SIG-M5 (cell line): ENCODE results near the gene DNAH10.

ENCODE experiments used
- DNase-seq: peaks from one replicate; lab custom pipeline; 2025; lab: John Stamatoyannopoulos, UW

Gene DNAH10

GRCh38 chr12:123790905-123791467 is 28.9 kb downstream of the DNAH10 start:
- no peak for DNase-seq

GRCh38 chr12:123794027-123794426 is 31.9 kb downstream of the DNAH10 start:
- no peak for DNase-seq

- DNase-seq = no peak
Observed at GRCh38 chr12:123798518-123798917, 36.4 kb downstream of the DNAH10 start.

GRCh38 chr12:123799227-123799626 is 37.1 kb downstream of the DNAH10 start:
- no peak for DNase-seq

- DNase-seq = no peak
Observed at GRCh38 chr12:123801573-123802178, 39.6 kb downstream of the DNAH10 start.

GRCh38 chr12:123805173-123805572 is 43.1 kb downstream of the DNAH10 start:
- DNase-seq = no peak

GRCh38 chr12:123807002-123807401 is 44.9 kb downstream of the DNAH10 start:
- DNase-seq = no peak

- no peak for DNase-seq
Observed at GRCh38 chr12:123807670-123808069, 45.6 kb downstream of the DNAH10 start.

GRCh38 chr12:123808167-123808566 is 46.1 kb downstream of the DNAH10 start:
- no peak for DNase-seq

GRCh38 chr12:123813349-123813748 is 51.2 kb downstream of the DNAH10 start:
- no peak for DNase-seq

GRCh38 chr12:123815968-123816367 is 53.9 kb downstream of the DNAH10 start:
- DNase-seq = no peak

GRCh38 chr12:123816896-123817537 is 54.9 kb downstream of the DNAH10 start:
- DNase-seq = no peak

- no peak for DNase-seq
Observed at GRCh38 chr12:123822804-123823203, 60.7 kb downstream of the DNAH10 start.

GRCh38 chr12:123828120-123828519 is 66.0 kb downstream of the DNAH10 start:
- no peak for DNase-seq

GRCh38 chr12:123828854-123829547 is 66.9 kb downstream of the DNAH10 start:
- no peak for DNase-seq

GRCh38 chr12:123829561-123829960 is 67.5 kb downstream of the DNAH10 start:
- DNase-seq = no peak

GRCh38 chr12:123830675-123831074 is 68.6 kb downstream of the DNAH10 start:
- DNase-seq = no peak

- DNase-seq = no peak
Observed at GRCh38 chr12:123832052-123832451, 70.0 kb downstream of the DNAH10 start.

- no peak for DNase-seq
Observed at GRCh38 chr12:123833830-123834229, 71.7 kb downstream of the DNAH10 start.

- no peak for DNase-seq
Observed at GRCh38 chr12:123834845-123835244, 72.7 kb downstream of the DNAH10 start.

GRCh38 chr12:123836292-123836691 is 74.2 kb downstream of the DNAH10 start:
- no peak for DNase-seq

GRCh38 chr12:123839826-123840225 is 77.7 kb downstream of the DNAH10 start:
- DNase-seq = no peak
